Measurements from ENCODE around the gene TMC7. TPM values are rescaled to one million over a fixed set of nuclear protein-coding genes. Genes with fewer than 3 reads are reported as not detected.

The TMC7 gene
- total and polyA plus RNA-seq, 8 donors = 0.19 to 23.8 (median 0.87) TPM; not detected in 1

GRCh38 chr16:19005561-19006445 is 22.1 kb downstream of the TMC7 start:
- peaks cover 0 to 7% (median 3%) of the 10 kb centered on the region in 4 donors for H3K9me3 ChIP-seq
- no peaks in the 10 kb centered on the region for H3K27me3 ChIP-seq
- H3K4me1 ChIP-seq = no peaks in the 10 kb centered on the region
- no peak overlapping the region for H3K4me3 ChIP-seq
- TF ChIP-seq POLR2AphosphoS5 (IDR thresholded peaks at IDR 0.05) (no peak), POLR2A (IDR thresholded peaks at IDR 0.05) (no peak), CTCF (IDR thresholded peaks at IDR 0.05) (no peak), EP300 (IDR thresholded peaks at IDR 0.05) (no peak)
- H3K27ac ChIP-seq = peak overlapping the region in 1 of 5 donors; percentile 20
- 70 to 84% (median 78%) methylated on average over 16 of the region's 16 CpGs for WGBS, 5 donors
- intact Hi-C loops (cut with DNase I; ENCODE audit: low total_unique reads) = no loop called here
- peaks cover 0 to 6% (median 0%) of the 10 kb centered on the region in 4 donors for H3K36me3 ChIP-seq
- peak; percentile 39 to 69 for DNase-seq

- peaks cover 0 to 8% (median 4%) of the 10 kb centered on the region in 4 donors for H3K9me3 ChIP-seq
- no peak for DNase-seq
- intact Hi-C loops (cut with DNase I; ENCODE audit: low total_unique reads) = no loop called here
- H3K27me3 ChIP-seq = no peaks in the 10 kb centered on the region
- H3K27ac ChIP-seq = no peak overlapping the region
- H3K36me3 ChIP-seq = peaks cover 0 to 10% (median 0%) of the 10 kb centered on the region in 4 donors
- 91 to 96% (median 93%) methylated on average over 20 of the region's 20 CpGs for WGBS, 5 donors
- TF ChIP-seq EP300 (IDR thresholded peaks at IDR 0.05) = no peak
- TF ChIP-seq POLR2A (IDR thresholded peaks at IDR 0.05) = no peak
- no peak for TF ChIP-seq CTCF (IDR thresholded peaks at IDR 0.05)
- TF ChIP-seq POLR2AphosphoS5 (IDR thresholded peaks at IDR 0.05) = no peak
- H3K4me3 ChIP-seq = no peak overlapping the region
- no peaks in the 10 kb centered on the region for H3K4me1 ChIP-seq
Measured at GRCh38 chr16:19006446-19007315, 22.9 kb downstream of the TMC7 start.

- 59 to 79% (median 63%) methylated on average over 7 of the region's 7 CpGs for WGBS, 5 donors
- H3K27me3 ChIP-seq = no peaks in the 10 kb centered on the region
- H3K36me3 ChIP-seq = peaks cover 0 to 10% (median 0%) of the 10 kb centered on the region in 4 donors
- peaks cover 0 to 8% (median 4%) of the 10 kb centered on the region in 4 donors for H3K9me3 ChIP-seq
- no peak overlapping the region for H3K27ac ChIP-seq
- TF ChIP-seq POLR2A (IDR thresholded peaks at IDR 0.05) (no peak), EP300 (IDR thresholded peaks at IDR 0.05) (no peak), POLR2AphosphoS5 (IDR thresholded peaks at IDR 0.05) (no peak), CTCF (IDR thresholded peaks at IDR 0.05) (no peak)
- no peak for DNase-seq
- no peak overlapping the region for H3K4me3 ChIP-seq
- intact Hi-C loops (cut with DNase I; ENCODE audit: low total_unique reads) = no loop called here
- H3K4me1 ChIP-seq = no peaks in the 10 kb centered on the region
Measured at GRCh38 chr16:19008245-19009169, 24.8 kb downstream of the TMC7 start.
